ENCODE data around the gene ROMO1.
"Not testable (repeated sequence)": the region's sequence is repeated elsewhere in the genome, so short reads cannot be mapped to it uniquely, and the experiment has no call there.

Gene ROMO1

GRCh38 chr20:35702824-35703695 lies 3.9 kb downstream of the ROMO1 start:
- no peak for TF ChIP-seq CTCF (IDR thresholded peaks at IDR 0.05; ENCODE audit: low read depth, low read length)
- no peak for DNase-seq (ENCODE audit: low read depth, low spot score)
- in situ Hi-C loops (cut with HindIII; ENCODE audit: low sequenced_read_pairs) = no loop called here
- no peak overlapping the region for H3K4me3 ChIP-seq (ENCODE audit: low read depth, low read length)

GRCh38 chr20:35704514-35705261 lies 5.5 kb downstream of the ROMO1 start:
- DNase-seq (ENCODE audit: low read depth, low spot score) = no peak

GRCh38 chr20:35705894-35706293 lies 6.7 kb downstream of the ROMO1 start:
- H3K4me3 ChIP-seq (ENCODE audit: low read depth, low read length); in situ Hi-C loops (cut with HindIII; ENCODE audit: low sequenced_read_pairs); DNase-seq (ENCODE audit: low read depth, low spot score): not testable (repeated sequence)

More at GRCh38 chr20:35704514-35705261, 5.5 kb downstream of the ROMO1 start:
- in situ Hi-C loops (cut with HindIII; ENCODE audit: low sequenced_read_pairs) = no loop called here
- TF ChIP-seq CTCF (IDR thresholded peaks at IDR 0.05; ENCODE audit: low read depth, low read length) = no peak
- no peak overlapping the region for H3K4me3 ChIP-seq (ENCODE audit: low read depth, low read length)

DNA sequence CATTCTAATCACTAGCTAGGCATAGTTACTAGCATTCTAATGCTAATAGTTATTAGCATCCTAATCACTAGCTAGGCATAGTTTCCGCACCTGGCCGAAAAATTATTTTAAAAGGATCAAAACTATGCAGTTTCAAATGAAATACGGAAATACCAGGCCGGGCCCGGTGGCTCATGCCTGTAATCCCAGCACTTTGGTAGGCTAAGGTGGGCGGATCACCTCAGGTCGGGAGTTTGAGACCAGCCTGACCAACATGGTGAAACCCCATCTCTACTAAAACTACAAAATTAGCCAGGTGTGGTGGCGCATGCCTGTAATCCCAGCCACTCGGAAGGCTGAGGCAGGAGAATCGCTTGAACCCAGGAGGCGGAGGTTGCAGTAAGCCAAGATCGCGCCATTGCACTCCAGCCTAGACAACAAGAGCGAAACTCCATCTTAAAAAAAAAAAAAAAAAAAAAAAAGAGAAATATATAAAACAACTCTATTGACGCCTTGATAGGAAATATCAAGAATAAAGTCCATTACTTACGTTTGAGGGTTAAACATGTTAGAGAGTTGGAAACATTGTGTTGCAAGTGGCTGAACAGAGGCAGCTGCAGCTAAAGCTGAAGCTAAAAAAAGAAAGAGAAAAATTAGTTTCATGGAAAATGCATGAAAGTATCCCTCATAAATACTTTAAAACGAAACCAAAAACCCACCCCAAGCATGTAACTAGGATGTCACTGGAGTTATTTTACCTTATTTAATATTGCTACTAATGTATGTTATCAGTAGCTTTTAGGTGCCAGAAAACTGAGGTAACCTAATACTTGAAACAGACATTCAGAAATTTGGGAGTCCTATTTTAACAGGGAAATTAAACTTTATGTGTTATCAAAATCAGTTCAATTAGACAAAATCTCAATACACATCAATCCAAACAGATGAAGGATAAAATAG lies 7.7 kb downstream of the ROMO1 start:
- in situ Hi-C loops (cut with HindIII; ENCODE audit: low sequenced_read_pairs); DNase-seq (ENCODE audit: low read depth, low spot score): not testable (repeated sequence)

DNA sequence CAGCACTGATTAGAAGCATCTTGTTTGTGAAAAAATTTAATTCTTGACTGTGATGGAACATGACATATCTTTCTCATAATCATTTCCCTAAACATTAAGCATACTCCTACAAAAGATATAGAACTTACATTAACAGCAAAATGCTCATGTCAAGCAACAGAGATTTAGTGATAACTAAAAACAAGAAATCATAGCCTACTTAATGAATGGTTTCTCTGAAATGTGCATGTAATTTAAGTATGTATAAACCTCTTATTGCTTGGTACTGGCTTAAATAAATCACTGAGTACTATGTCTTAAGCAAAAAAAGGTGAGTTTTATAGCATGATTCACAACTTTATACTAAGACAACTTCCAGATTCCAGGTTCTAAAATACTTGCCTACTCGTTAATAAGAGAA lies 9.3 kb downstream of the ROMO1 start:
- no peak overlapping the region for H3K4me3 ChIP-seq (ENCODE audit: low read depth, low read length)
- in situ Hi-C loops (cut with HindIII; ENCODE audit: low sequenced_read_pairs) = no loop called here
- no peak for DNase-seq (ENCODE audit: low read depth, low spot score)
- no peak for TF ChIP-seq CTCF (IDR thresholded peaks at IDR 0.05; ENCODE audit: low read depth, low read length)

More for the DNA sequence above, 7.7 kb downstream of the ROMO1 start:
- H3K4me3 ChIP-seq (ENCODE audit: low read depth, low read length) = not testable (repeated sequence)

- DNase-seq (ENCODE audit: low read depth, low spot score) = no peak
- in situ Hi-C loops (cut with HindIII; ENCODE audit: low sequenced_read_pairs) = no loop called here
- no peak overlapping the region for H3K4me3 ChIP-seq (ENCODE audit: low read depth, low read length)
- no peak for TF ChIP-seq CTCF (IDR thresholded peaks at IDR 0.05; ENCODE audit: low read depth, low read length)
Observed at GRCh38 chr20:35709259-35709658, 10.1 kb downstream of the ROMO1 start.

DNA sequence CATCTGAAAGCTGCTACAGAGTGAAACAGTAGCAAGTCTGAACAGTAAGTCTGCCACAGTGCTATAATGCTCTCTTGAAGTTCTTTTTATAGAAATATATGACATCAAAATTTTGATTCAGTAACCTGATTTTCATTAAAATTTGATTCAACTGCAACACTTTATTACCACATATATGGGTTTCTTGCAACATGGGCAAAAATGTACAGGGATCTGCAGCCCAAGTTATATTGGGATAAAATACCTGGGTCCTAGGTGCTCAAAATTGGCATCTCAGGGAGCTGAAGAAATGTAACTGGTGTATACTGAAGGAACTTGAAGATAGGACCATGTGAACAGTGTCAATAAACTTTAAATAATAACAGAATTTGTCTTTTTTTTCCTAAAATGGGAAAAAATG lies 10.8 kb downstream of the ROMO1 start:
- H3K4me3 ChIP-seq (ENCODE audit: low read depth, low read length) = no peak overlapping the region
- DNase-seq (ENCODE audit: low read depth, low spot score) = no peak
- TF ChIP-seq CTCF (IDR thresholded peaks at IDR 0.05; ENCODE audit: low read depth, low read length) = no peak
- in situ Hi-C loops (cut with HindIII; ENCODE audit: low sequenced_read_pairs) = no loop called here
